Parathyroid adenoma (tissue), 2 donors: Measurements from ENCODE around the gene DACH1.
A peak's percentile ranks its signal among the peaks of the same experiment; 100 is the strongest.

Experiments used
- H2AFZ ChIP-seq: fragments of 300-600 bp; sonication (generic); one replicate; pipeline ENCODE4 v1.7.0; 2017; ENCODE audit warnings: antibody characterized with exemption, mild to moderate bottlenecking
- H3K27ac ChIP-seq: fragments of 300-600 bp; sonication (generic); one replicate; pipeline ENCODE4 v1.7.0; 2017
- H3K27me3 ChIP-seq: fragments of 300-600 bp; sonication (generic); one replicate; pipeline ENCODE4 v1.7.0; 2017; ENCODE audit warnings: low read length; ENCODE audit not compliant: control insufficient read depth, insufficient read depth
- H3K36me3 ChIP-seq: fragments of 300-600 bp; sonication (generic); one replicate; pipeline ENCODE4 v1.7.0; 2017; ENCODE audit warnings: low read length; ENCODE audit not compliant: control insufficient read depth, insufficient read depth
- H3K4me1 ChIP-seq: fragments of 300-600 bp; sonication (generic); one replicate; pipeline ENCODE4 v1.7.0; 2017; ENCODE audit warnings: control low read depth
- H3K4me2 ChIP-seq: fragments of 300-600 bp; sonication (generic); one replicate; pipeline ENCODE4 v1.7.0; 2017; ENCODE audit warnings: low read length
- H3K4me3 ChIP-seq: fragments of 300-600 bp; sonication (generic); one replicate; pipeline ENCODE4 v1.7.0; 2017; ENCODE audit warnings: low read depth, low read length
- H3K79me2 ChIP-seq: fragments of 300-600 bp; sonication (generic); one replicate; pipeline ENCODE4 v1.7.0; 2017; ENCODE audit warnings: control low read depth
- H3K9ac ChIP-seq: fragments of 300-600 bp; sonication (generic); one replicate; pipeline ENCODE4 v1.7.0; 2017; ENCODE audit warnings: mild to moderate bottlenecking
- H3K9me3 ChIP-seq: fragments of 300-600 bp; sonication (generic); one replicate; pipeline ENCODE4 v1.7.0; 2017; ENCODE audit warnings: low read length; ENCODE audit not compliant: control insufficient read depth
- CTCF ChIP-seq: fragments of 300-600 bp; sonication (generic); IDR thresholded peaks from one replicate; pipeline ENCODE4 v1.7.0; 2017; ENCODE audit warnings: antibody characterized with exemption, mild to moderate bottlenecking
- donor health status: primary hyperparathyroidism.

Gene DACH1

GRCh38 chr13:71869274-71869673 is 2.3 kb upstream of the DACH1 start:
- H3K9ac ChIP-seq, result no peak overlapping the region
- no peaks in the 10 kb centered on the region for H3K9me3 ChIP-seq
- no peak overlapping the region for H3K4me2 ChIP-seq
- TF ChIP-seq CTCF, result no peak
- H3K36me3 ChIP-seq, result no peaks in the 10 kb centered on the region
- H3K4me1 ChIP-seq, result no peaks in the 10 kb centered on the region
- no peak overlapping the region for H3K27ac ChIP-seq
- no peak overlapping the region for H3K4me3 ChIP-seq
- no peaks in the 10 kb centered on the region for H3K79me2 ChIP-seq
- no peaks in the 10 kb centered on the region for H3K27me3 ChIP-seq
- H2AFZ ChIP-seq, result no peak overlapping the region

DNA sequence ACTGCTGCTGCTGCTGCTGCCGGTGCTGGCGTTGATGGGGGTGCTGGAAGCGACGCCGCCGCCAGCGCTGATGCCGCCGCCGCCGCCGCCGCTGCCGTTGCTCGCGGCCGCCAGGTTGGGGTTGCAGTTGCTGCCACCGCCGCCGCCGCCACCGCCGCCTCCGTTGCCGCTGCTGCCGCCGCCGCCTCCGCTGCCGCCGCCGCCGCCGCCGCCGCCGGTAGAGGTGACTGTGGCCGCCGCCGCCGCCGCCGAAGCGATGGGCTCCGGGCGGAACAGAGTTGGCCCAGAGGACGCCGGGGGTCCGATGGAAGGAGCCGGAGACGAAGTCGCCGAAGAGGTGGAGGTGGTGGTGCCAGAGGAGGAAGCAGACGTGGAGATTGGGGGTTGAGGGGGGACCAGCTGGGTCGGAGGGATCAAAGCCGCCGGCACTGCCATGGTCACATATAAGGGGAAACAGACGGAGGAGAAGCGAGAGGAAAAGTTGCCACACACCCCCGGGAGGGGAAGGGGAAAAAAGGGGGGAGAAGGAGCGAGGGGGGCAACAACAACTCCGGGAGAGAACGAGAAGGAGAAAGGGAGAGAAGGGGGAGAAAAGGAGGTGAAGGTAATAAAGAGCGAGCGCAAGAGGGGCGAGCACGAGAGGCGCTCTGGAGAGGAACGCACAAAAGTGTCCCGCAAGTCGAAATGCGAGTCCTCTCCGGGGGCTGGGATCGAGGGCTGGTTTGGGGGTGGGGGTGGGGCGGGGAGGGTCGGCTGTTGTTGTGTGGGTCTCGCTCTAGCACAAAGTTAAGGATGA is 471 bp downstream of the DACH1 start:
- H3K4me1 ChIP-seq, result no peaks in the 10 kb centered on the region
- H3K9me3 ChIP-seq, result no peaks in the 10 kb centered on the region
- no peak for TF ChIP-seq CTCF
- H3K4me2 ChIP-seq, result peak overlapping the region; percentile 88
- peak overlapping the region; percentile 54 for H3K27ac ChIP-seq
- H3K4me3 ChIP-seq, result peak overlapping the region; percentile 83
- peak overlapping the region; percentile 75 for H2AFZ ChIP-seq
- H3K79me2 ChIP-seq, result no peaks in the 10 kb centered on the region
- H3K36me3 ChIP-seq, result no peaks in the 10 kb centered on the region
- no peak overlapping the region for H3K9ac ChIP-seq
- H3K27me3 ChIP-seq, result no peaks in the 10 kb centered on the region

- Histone ChIP-seq H2AFZ (peak overlapping the region; percentile 75), H3K9me3 (no peaks in the 10 kb centered on the region), H3K27me3 (no peaks in the 10 kb centered on the region), H3K27ac (no peak overlapping the region), H3K79me2 (no peaks in the 10 kb centered on the region), H3K9ac (no peak overlapping the region), H3K4me3 (peak overlapping the region; percentile 82), H3K4me2 (peak overlapping the region; percentile 88), H3K36me3 (no peaks in the 10 kb centered on the region), H3K4me1 (no peaks in the 10 kb centered on the region)
- no peak for TF ChIP-seq CTCF
Measured at GRCh38 chr13:71865874-71866334, 1.1 kb downstream of the DACH1 start.

DNA sequence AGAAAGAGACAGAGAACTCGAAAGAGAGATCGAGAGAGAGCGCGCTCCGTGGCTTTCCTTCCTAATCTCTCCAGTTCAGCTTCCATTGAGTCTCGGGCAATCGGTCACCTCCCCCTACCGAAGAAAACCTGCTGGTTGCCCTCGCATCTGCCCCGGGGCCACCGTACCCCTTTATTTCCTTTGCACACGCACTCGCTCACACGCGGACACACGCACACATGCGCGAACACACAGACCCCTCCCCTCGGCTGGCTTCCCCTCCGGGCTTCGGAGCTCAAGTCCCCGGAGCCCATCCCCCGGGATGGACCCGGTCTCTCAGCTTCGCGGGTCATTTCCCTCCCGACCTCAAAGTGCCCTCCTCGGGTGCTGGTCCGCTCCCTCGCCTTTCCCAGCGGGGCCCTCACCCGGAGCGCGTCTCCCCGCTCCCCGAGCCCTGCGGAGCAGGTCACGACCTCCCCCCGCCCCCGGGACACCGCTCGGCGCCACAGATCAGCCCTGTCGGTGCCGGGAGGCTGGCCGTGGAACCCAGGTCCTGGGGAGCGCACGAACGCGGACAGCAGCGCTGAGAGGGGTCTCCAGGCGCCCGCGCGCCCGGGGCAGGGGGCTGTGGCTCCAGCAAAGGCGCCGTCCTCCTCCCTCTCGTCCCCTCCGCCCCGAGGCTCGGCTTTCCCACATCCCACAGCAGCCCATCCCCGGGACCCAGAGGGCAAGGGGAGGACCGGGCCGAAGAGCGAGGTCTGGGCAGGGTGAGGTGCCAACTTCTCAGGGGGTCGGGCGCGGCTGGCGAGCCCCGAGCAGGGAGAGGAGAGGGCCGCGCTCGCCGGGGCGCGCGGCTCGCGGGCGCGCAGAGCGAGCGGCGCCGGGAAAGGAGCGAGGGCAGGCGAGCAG is 1.8 kb downstream of the DACH1 start:
- Histone ChIP-seq H3K36me3 (no peaks in the 10 kb centered on the region), H3K4me2 (peak overlapping the region; percentile 88), H3K4me3 (peak overlapping the region; percentile 82), H3K9me3 (no peaks in the 10 kb centered on the region), H3K4me1 (no peaks in the 10 kb centered on the region), H3K27ac (peak overlapping the region; percentile 24), H2AFZ (peak overlapping the region; percentile 75), H3K79me2 (no peaks in the 10 kb centered on the region), H3K27me3 (no peaks in the 10 kb centered on the region), H3K9ac (peak overlapping the region; percentile 28)
- no peak for TF ChIP-seq CTCF
